NB4 (cell line): ENCODE data around the gene CNTFR.

Source experiments
- DNase-seq: peaks from one replicate; pipeline ENCODE4 v3.0.0; 2010; ENCODE audit warnings: low read depth
- H3K4me3 ChIP-seq: one replicate; pipeline ENCODE4 v1.5.1; 2011; ENCODE audit warnings: mild to moderate bottlenecking, low read depth, low read length, moderate library complexity
- CTCF ChIP-seq: IDR thresholded peaks from one replicate; pipeline ENCODE4 v1.5.1; 2012; ENCODE audit warnings: low read depth, low read length
- MAX ChIP-seq: IDR thresholded peaks from 2 replicates; pipeline ENCODE4 v1.6.1; 2011; ENCODE audit warnings: low read depth, low read length
- MYC ChIP-seq: IDR thresholded peaks from 2 replicates; pipeline ENCODE4 v1.6.1; 2011; ENCODE audit warnings: low read depth, low read length
- POLR2A ChIP-seq: IDR thresholded peaks from 2 replicates; pipeline ENCODE4 v1.6.1; 2011; ENCODE audit warnings: mild to moderate bottlenecking; ENCODE audit not compliant: insufficient read length; ENCODE audit errors: extremely low read depth

Gene CNTFR

GRCh38 chr9:34508951-34509350, 80.6 kb downstream of the CNTFR start:
- TF ChIP-seq POLR2A, result no peak
- TF ChIP-seq MAX, result no peak
- no peak for TF ChIP-seq MYC
- TF ChIP-seq CTCF, result no peak
- DNase-seq, result no peak

DNA sequence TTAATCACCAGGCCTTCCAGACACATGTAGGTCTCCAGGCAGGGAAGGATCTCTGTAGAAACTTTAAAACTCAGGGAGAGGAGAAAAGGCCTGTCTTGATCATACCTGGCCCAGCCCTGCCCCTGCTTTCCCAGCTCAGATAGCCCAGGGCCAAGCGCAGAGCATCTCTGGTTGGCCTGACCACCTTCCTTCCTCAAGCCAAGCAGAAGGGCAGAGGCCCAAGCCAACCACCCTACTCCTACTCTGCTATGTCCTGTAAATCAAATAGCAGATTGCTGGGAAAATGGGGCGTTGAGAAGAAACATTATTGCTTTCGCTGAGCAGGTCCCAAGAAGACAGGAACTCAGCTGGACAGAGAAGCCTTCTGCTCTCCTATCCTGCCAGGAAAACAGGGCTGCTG, 81.1 kb downstream of the CNTFR start:
- TF ChIP-seq POLR2A (no peak), CTCF (no peak), MAX (no peak), MYC (no peak)
- H3K4me3 ChIP-seq, result no peak overlapping the region

More at GRCh38 chr9:34508951-34509350, 80.6 kb downstream of the CNTFR start:
- no peak overlapping the region for H3K4me3 ChIP-seq

DNA sequence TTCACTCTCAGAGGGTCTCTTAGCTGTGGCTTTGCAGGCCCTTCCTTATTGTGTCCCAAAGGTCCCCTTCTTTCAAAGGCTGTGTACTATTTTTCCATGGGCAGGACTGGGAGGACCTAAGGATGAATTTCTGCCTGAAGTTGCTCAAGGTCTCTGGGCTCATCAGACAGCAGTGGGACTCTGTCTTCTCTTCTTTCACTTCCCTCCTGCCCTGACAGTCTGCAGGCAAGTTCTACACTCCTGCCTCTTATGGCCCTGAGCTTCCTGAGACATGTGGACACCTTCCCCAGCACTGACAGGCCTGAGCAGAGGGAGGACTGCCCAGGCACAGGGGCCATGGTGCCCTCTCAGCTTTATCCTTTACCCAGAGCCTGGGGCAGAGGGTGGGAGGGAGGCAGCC, 81.6 kb downstream of the CNTFR start:
- no peak for TF ChIP-seq MAX
- no peak for TF ChIP-seq POLR2A
- TF ChIP-seq MYC, result no peak
- TF ChIP-seq CTCF, result no peak
- DNase-seq, result no peak
- H3K4me3 ChIP-seq, result no peak overlapping the region

More for the DNA sequence above, 81.1 kb downstream of the CNTFR start:
- DNase-seq, result no peak

- H3K4me3 ChIP-seq, result no peak overlapping the region
- TF ChIP-seq POLR2A (no peak), CTCF (no peak), MAX (no peak), MYC (no peak)
- no peak for DNase-seq
Measured at GRCh38 chr9:34507556-34507955, 82.0 kb downstream of the CNTFR start.

DNA sequence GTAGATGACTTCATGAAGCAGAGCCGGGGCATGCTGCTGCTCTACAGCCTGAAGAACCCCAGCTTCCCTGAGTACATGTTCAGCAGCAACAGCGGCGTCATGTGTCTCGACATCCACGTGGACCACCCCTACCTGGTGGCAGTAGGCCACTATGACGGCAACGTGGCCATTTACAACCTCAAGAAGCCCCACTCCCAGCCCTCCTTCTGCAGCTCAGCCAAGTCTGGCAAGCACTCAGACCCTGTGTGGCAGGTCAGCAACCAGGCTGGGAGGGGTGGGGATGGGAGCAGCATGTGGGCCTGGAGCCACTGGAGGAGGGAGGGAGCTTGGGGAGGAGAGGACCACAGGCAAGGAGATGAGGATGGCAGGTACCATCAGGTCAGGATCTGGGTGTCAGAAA, 82.9 kb downstream of the CNTFR start:
- H3K4me3 ChIP-seq, result no peak overlapping the region

More for the DNA sequence above, 82.9 kb downstream of the CNTFR start:
- DNase-seq, result no peak
- TF ChIP-seq CTCF (no peak), MYC (no peak), MAX (no peak), POLR2A (no peak)
